NCI-H2227 treated with DMSO at 0.1 percent for 48 hours (cell line): ENCODE measurements around the gene AFAP1L2.
A peak's percentile ranks its signal among the peaks of the same experiment; 100 is the strongest.
"Not testable (repeated sequence)": the region's sequence is repeated elsewhere in the genome, so short reads cannot be mapped to it uniquely, and the experiment has no call there.

Experiments used
- DNase-seq: peaks from one replicate; lab custom pipeline; 2025; lab: John Stamatoyannopoulos, UW

AFAP1L2 gene

GRCh38 chr10:114362826-114363355 is 41.4 kb downstream of the AFAP1L2 start:
- DNase-seq, result no peak

GRCh38 chr10:114359953-114360345 is 44.4 kb downstream of the AFAP1L2 start:
- DNase-seq, result no peak

GRCh38 chr10:114359041-114359952 is 45.0 kb downstream of the AFAP1L2 start:
- DNase-seq, result no peak

- no peak for DNase-seq
Observed at GRCh38 chr10:114357515-114357996, 46.7 kb downstream of the AFAP1L2 start.

- DNase-seq, result no peak
Observed at GRCh38 chr10:114356751-114357514, 47.4 kb downstream of the AFAP1L2 start.

- DNase-seq, result no peak
Observed at GRCh38 chr10:114356126-114356525, 48.2 kb downstream of the AFAP1L2 start.

- no peak for DNase-seq
Observed at GRCh38 chr10:114353383-114353782, 50.9 kb downstream of the AFAP1L2 start.

GRCh38 chr10:114352653-114353298 is 51.5 kb downstream of the AFAP1L2 start:
- DNase-seq, result no peak

- DNase-seq, result peak; percentile 6
Observed at GRCh38 chr10:114350751-114351150, 53.6 kb downstream of the AFAP1L2 start.

- no peak for DNase-seq
Observed at GRCh38 chr10:114349522-114350215, 54.6 kb downstream of the AFAP1L2 start.

GRCh38 chr10:114349071-114349470 is 55.2 kb downstream of the AFAP1L2 start:
- DNase-seq, result not testable (repeated sequence)

- DNase-seq, result no peak
Observed at GRCh38 chr10:114347791-114348190, 56.5 kb downstream of the AFAP1L2 start.

- no peak for DNase-seq
Observed at GRCh38 chr10:114347241-114347640, 57.1 kb downstream of the AFAP1L2 start.

- no peak for DNase-seq
Observed at GRCh38 chr10:114346176-114347031, 57.9 kb downstream of the AFAP1L2 start.

GRCh38 chr10:114345701-114346100 is 58.6 kb downstream of the AFAP1L2 start:
- DNase-seq, result no peak

- peak; percentile 1 for DNase-seq
Observed at GRCh38 chr10:114343623-114344505, 60.4 kb downstream of the AFAP1L2 start.

- no peak for DNase-seq
Observed at GRCh38 chr10:114342976-114343375, 61.3 kb downstream of the AFAP1L2 start.

GRCh38 chr10:114340816-114341215 is 63.5 kb downstream of the AFAP1L2 start:
- DNase-seq, result no peak
